ENCODE results near the gene TEX13A.

The TEX13A gene

DNA sequence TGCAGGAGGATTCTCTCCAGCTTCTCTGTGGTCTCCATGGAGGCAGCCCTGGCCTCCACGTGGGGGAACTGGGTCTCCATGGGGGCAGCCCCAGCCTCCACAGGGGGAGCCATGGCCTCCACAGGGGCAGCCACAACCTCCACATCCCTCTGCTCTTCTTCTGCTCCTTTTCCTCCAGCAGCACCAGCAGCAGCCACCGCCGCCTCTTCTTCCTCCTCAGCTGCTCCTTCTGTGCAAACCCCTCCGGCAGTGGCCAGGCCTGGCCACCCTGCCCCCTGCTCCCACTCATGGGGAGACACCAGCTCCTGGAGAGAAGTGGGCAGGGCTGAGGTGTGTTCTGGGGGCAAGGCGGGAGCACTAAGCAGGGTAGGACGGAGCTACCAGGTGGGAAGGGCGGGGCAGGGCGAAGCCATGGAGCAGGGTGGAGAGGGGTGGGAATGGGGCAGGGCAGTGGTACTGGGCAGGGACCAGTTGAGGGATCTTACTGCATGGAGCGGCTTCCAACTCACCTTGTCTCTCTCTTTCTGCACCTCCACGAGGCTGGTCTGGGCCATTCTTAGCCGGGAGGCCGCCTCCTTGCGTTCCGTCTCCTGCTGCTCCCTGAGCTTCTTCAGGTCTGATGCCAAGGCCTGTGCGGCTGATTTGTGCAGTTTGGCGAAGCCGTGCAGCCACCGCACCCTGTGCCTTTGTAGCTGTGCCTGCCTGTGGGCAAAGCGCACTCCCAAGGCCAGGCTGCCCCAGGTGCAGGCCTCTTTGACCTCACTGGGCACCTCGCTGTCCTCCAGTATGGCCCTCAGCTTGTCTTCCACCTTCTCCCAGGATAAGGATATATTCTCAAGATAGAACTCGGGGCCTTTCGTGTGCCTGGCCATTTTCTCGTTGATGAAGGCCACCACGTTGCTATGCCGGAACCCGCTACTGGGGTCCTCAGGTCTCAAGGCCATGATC, 766 bp downstream of the TEX13A start:
- ChIA-PET CTCF (interaction anchor here (0.6 kb wide), 1 partner anchor 42 kb away, joined by 3 read pairs; no protein-coding TSS in a partner anchor), POLR2A (ENCODE audit: low non-redundant PET) (no interaction called here)
- TF ChIP-seq, protein P1, sequence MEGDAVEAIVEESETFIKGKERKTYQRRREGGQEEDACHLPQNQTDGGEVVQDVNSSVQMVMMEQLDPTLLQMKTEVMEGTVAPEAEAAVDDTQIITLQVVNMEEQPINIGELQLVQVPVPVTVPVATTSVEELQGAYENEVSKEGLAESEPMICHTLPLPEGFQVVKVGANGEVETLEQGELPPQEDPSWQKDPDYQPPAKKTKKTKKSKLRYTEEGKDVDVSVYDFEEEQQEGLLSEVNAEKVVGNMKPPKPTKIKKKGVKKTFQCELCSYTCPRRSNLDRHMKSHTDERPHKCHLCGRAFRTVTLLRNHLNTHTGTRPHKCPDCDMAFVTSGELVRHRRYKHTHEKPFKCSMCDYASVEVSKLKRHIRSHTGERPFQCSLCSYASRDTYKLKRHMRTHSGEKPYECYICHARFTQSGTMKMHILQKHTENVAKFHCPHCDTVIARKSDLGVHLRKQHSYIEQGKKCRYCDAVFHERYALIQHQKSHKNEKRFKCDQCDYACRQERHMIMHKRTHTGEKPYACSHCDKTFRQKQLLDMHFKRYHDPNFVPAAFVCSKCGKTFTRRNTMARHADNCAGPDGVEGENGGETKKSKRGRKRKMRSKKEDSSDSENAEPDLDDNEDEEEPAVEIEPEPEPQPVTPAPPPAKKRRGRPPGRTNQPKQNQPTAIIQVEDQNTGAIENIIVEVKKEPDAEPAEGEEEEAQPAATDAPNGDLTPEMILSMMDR (conservative IDR thresholded peaks at IDR 0.05; ENCODE audit: low read depth): no peak
- no peak overlapping the region for H3K27ac ChIP-seq
- no peak for DNase-seq (ENCODE audit: low spot score)

GRCh38 chrX:105211066-105211575, 9.4 kb downstream of the TEX13A start:
- POLR2A ChIA-PET (ENCODE audit: low non-redundant PET): no interaction called here
- no peak for DNase-seq (ENCODE audit: low spot score)
- CTCF ChIA-PET: interaction anchor here (0.6 kb wide), 1 partner anchor 659 kb away, joined by 3 read pairs; no protein-coding TSS in a partner anchor

GRCh38 chrX:105210258-105210657, 10.2 kb downstream of the TEX13A start:
- ChIA-PET CTCF (no interaction called here), POLR2A (ENCODE audit: low non-redundant PET) (no interaction called here)
- TF ChIP-seq, protein P1 (conservative IDR thresholded peaks at IDR 0.05; ENCODE audit: low read depth): no peak

More at GRCh38 chrX:105211066-105211575, 9.4 kb downstream of the TEX13A start:
- TF ChIP-seq, protein P1 (conservative IDR thresholded peaks at IDR 0.05; ENCODE audit: low read depth): no peak
- no peak overlapping the region for H3K27ac ChIP-seq

DNA sequence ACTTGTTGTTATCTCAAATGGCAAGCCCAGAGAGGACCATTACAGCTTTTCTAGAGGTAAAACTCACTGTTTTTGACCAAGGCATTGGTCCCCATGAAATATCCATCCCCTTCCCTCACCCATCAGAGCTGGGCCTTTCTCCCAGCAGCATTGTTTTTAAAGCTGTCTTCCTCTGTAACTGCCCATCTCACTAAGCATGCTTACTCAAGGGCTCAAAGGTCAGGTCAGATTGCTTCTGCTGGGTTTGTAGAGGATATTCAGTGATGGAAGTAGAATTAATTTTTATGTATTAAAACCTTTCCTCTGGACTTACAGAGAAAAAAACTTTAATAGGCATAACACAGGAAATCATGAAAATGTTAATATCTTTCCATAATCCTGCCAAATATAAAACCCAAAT, 11.1 kb downstream of the TEX13A start:
- CTCF ChIA-PET: no interaction called here
- POLR2A ChIA-PET (ENCODE audit: low non-redundant PET): no interaction called here
- TF ChIP-seq, protein P1 (conservative IDR thresholded peaks at IDR 0.05; ENCODE audit: low read depth): no peak
- DNase-seq (ENCODE audit: low spot score): no peak
- no peak overlapping the region for H3K27ac ChIP-seq

More at GRCh38 chrX:105210258-105210657, 10.2 kb downstream of the TEX13A start:
- no peak overlapping the region for H3K27ac ChIP-seq
- DNase-seq (ENCODE audit: low spot score): no peak

- H3K27ac ChIP-seq: no peak overlapping the region
- ChIA-PET CTCF (no interaction called here), POLR2A (ENCODE audit: low non-redundant PET) (no interaction called here)
- DNase-seq (ENCODE audit: low spot score): no peak
- TF ChIP-seq, protein P1 (conservative IDR thresholded peaks at IDR 0.05; ENCODE audit: low read depth): no peak; the same call in 1 of the 2 replicates
These were observed 28.6 kb downstream of the TEX13A start for GRCh38 chrX:105191878-105192277.

GRCh38 chrX:105190252-105190853, 30.1 kb downstream of the TEX13A start:
- TF ChIP-seq, protein P1 (conservative IDR thresholded peaks at IDR 0.05; ENCODE audit: low read depth): peak; percentile 70
- ChIA-PET CTCF (interaction anchor here (0.6 to 1.5 kb wide), 11 partner anchors 12 to 652 kb away, joined by 3 to 5 read pairs (median 3); partner anchors contain the start of gene IL1RAPL2), POLR2A (ENCODE audit: low non-redundant PET) (no interaction called here)
- DNase-seq (ENCODE audit: low spot score): no peak
- H3K27ac ChIP-seq: no peak overlapping the region
